ENCODE results near the gene CGNL1. TPM values are rescaled to one million over a fixed set of nuclear protein-coding genes. Genes with fewer than 3 reads are reported as not detected.

Gene CGNL1
- total RNA-seq, 1 experiment from 2014 or later, result 10.6 TPM

- DNase-seq, result no peak
- H3K4me3 ChIP-seq (ENCODE audit: insufficient read depth, low read depth, low read length), result no peak overlapping the region
- H3K36me3 ChIP-seq (replicated peaks; ENCODE audit: control insufficient read depth, insufficient read depth, low read length), result no peaks in the 10 kb centered on the region
- H3K27me3 ChIP-seq (ENCODE audit: control insufficient read depth, insufficient read depth, low read length), result peaks cover 23% of the 10 kb centered on the region
These were observed 216.6 kb downstream of the CGNL1 start for GRCh38 chr15:57592836-57593420.

- DNase-seq, result no peak
- Histone ChIP-seq H3K27me3 (ENCODE audit: control insufficient read depth, insufficient read depth, low read length) (peaks cover 23% of the 10 kb centered on the region), H3K36me3 (replicated peaks; ENCODE audit: control insufficient read depth, insufficient read depth, low read length) (no peaks in the 10 kb centered on the region), H3K4me3 (ENCODE audit: insufficient read depth, low read depth, low read length) (no peak overlapping the region)
These were observed 218.2 kb downstream of the CGNL1 start for GRCh38 chr15:57594479-57594878.

- H3K36me3 ChIP-seq (replicated peaks; ENCODE audit: control insufficient read depth, insufficient read depth, low read length), result no peaks in the 10 kb centered on the region
- H3K4me3 ChIP-seq (ENCODE audit: insufficient read depth, low read depth, low read length), result no peak overlapping the region
- DNase-seq, result no peak
- peaks cover 23% of the 10 kb centered on the region for H3K27me3 ChIP-seq (ENCODE audit: control insufficient read depth, insufficient read depth, low read length)
These were observed 218.9 kb downstream of the CGNL1 start for GRCh38 chr15:57595011-57595866.

GRCh38 chr15:57596301-57596855, 220.1 kb downstream of the CGNL1 start:
- Histone ChIP-seq H3K27me3 (ENCODE audit: control insufficient read depth, insufficient read depth, low read length) (peaks cover 12% of the 10 kb centered on the region), H3K4me3 (ENCODE audit: insufficient read depth, low read depth, low read length) (no peak overlapping the region)
- no peak for DNase-seq

GRCh38 chr15:57596978-57597377, 220.7 kb downstream of the CGNL1 start:
- DNase-seq, result no peak
- no peak overlapping the region for H3K4me3 ChIP-seq (ENCODE audit: insufficient read depth, low read depth, low read length)
- peaks cover 9% of the 10 kb centered on the region for H3K27me3 ChIP-seq (ENCODE audit: control insufficient read depth, insufficient read depth, low read length)
- no peaks in the 10 kb centered on the region for H3K36me3 ChIP-seq (replicated peaks; ENCODE audit: control insufficient read depth, insufficient read depth, low read length)

More at GRCh38 chr15:57596301-57596855, 220.1 kb downstream of the CGNL1 start:
- no peaks in the 10 kb centered on the region for H3K36me3 ChIP-seq (replicated peaks; ENCODE audit: control insufficient read depth, insufficient read depth, low read length)

- Histone ChIP-seq H3K36me3 (replicated peaks; ENCODE audit: control insufficient read depth, insufficient read depth, low read length) (no peaks in the 10 kb centered on the region), H3K4me3 (ENCODE audit: insufficient read depth, low read depth, low read length) (no peak overlapping the region), H3K27me3 (ENCODE audit: control insufficient read depth, insufficient read depth, low read length) (peaks cover 4% of the 10 kb centered on the region)
- DNase-seq, result no peak
These were observed 221.1 kb downstream of the CGNL1 start for GRCh38 chr15:57597431-57597830.

GRCh38 chr15:57598346-57598745, 222.0 kb downstream of the CGNL1 start:
- no peaks in the 10 kb centered on the region; the same call in 1 of the 2 replicates for H3K27me3 ChIP-seq (ENCODE audit: control insufficient read depth, insufficient read depth, low read length)
- no peak overlapping the region for H3K4me3 ChIP-seq (ENCODE audit: insufficient read depth, low read depth, low read length)
- H3K36me3 ChIP-seq (replicated peaks; ENCODE audit: control insufficient read depth, insufficient read depth, low read length), result no peaks in the 10 kb centered on the region
- DNase-seq, result no peak

- Histone ChIP-seq H3K27me3 (ENCODE audit: control insufficient read depth, insufficient read depth, low read length) (no peaks in the 10 kb centered on the region), H3K36me3 (replicated peaks; ENCODE audit: control insufficient read depth, insufficient read depth, low read length) (no peaks in the 10 kb centered on the region), H3K4me3 (ENCODE audit: insufficient read depth, low read depth, low read length) (no peak overlapping the region)
- no peak for DNase-seq
These were observed 223.0 kb downstream of the CGNL1 start for GRCh38 chr15:57599296-57599810.

- H3K36me3 ChIP-seq (replicated peaks; ENCODE audit: control insufficient read depth, insufficient read depth, low read length), result no peaks in the 10 kb centered on the region
- DNase-seq, result no peak
- H3K4me3 ChIP-seq (ENCODE audit: insufficient read depth, low read depth, low read length), result no peak overlapping the region
- no peaks in the 10 kb centered on the region for H3K27me3 ChIP-seq (ENCODE audit: control insufficient read depth, insufficient read depth, low read length)
These were observed 223.9 kb downstream of the CGNL1 start for GRCh38 chr15:57600197-57600596.

Other genes with a start within 250 kb of the CGNL1 start
- 0.35 and 0.81 TPM in 2 replicates for gene MYZAP, start 215.4 kb downstream of the CGNL1 start, total RNA-seq (2014; rRNA removed; shearing (Covaris generic))